ENCODE results near the gene RYR2. TPM values are rescaled to one million over a fixed set of nuclear protein-coding genes. Genes with fewer than 3 reads are reported as not detected.

The RYR2 gene
- total and polyA plus RNA-seq, 2 of the 8 experiments (the other 6 are each of a cell fraction or from before 2014, with no cell fraction given): 1.3 to 4.4 TPM

DNA sequence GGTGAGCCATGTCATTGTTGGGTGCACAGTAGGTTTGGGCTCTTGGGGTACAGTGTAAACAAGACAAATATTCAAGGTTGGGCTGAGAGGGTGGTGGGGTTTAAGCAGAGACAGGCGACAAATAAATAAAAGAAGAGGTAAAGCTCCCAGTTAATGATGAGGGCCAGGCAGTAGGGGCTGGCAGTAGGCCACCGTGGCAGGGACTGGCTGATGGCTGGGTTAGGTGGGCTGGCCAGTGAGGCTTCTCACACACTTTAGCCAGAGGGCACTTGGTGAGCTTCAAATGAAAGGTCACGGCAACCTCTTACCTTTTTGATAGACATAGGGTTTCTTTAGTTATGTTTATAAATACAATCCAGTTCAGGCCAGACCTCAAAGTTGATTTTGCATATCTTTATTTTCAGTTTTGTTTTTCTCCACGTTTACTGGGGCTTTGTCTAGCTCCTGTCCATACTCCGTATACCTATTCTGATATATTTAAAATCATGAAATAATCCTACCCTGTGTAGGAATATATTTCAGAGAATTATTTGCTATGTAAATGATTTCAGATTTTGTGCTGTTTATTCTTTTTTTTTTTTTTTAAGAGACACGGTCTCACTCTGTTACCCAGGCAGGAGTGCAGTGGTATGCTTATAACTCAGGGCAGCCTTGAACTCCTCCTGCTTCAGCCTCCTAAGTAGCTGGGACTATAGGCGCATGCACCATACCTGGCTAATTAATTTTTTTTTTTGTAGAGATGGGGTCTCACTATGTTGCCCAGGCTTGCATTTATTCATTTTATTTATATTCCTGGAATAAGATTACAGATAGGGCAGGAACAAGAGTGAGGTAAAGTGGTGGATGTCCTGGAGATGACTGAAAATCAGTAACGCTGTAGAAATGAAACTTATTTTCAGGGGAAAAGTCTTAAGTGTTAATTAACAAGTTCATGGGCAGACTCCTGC is 122.7 kb downstream of the RYR2 start:
- no peak for DNase-seq (ENCODE audit: low read depth in 1 of 2, low spot score in 2 of 2)
- WGBS, 2 experiments (ENCODE audit: extremely low coverage in 1 of 2, insufficient coverage in 1 of 2, insufficient read length in 1 of 2, insufficient replicate concordance in 2 of 2, low coverage in 1 of 2, low lambda C conversion rate in 2 of 2, missing lambda C conversion rate in 1 of 2): 90% methylated on average over 8 of the region's 8 CpGs; no CpG with 5 or more reads in 1 of the 2 experiments
- Histone ChIP-seq H3K79me2 (ENCODE audit: control insufficient read depth in 1 of 2, insufficient read depth in 2 of 2, low read length in 2 of 2) (no peaks in the 10 kb centered on the region; a peak in 1 of 4 replicates), H3K4me1 (replicated peaks in 1 of 4; ENCODE audit: control insufficient read depth in 3 of 4, insufficient read depth in 4 of 4, low read length in 3 of 4) (peaks cover 0 to 2% (median 0%) of the 10 kb centered on the region in 4 experiments; a peak in 1 of 7 replicates), H2BK15ac (ENCODE audit: low read length) (no peak overlapping the region), H4K91ac (replicated peaks; ENCODE audit: insufficient read length, low read length) (no peak overlapping the region), H2BK5ac (ENCODE audit: low read depth, low read length) (no peak overlapping the region), H3K4ac (replicated peaks; ENCODE audit: insufficient read length, low read depth, low read length) (no peak overlapping the region), H3K36me3 (ENCODE audit: control insufficient read depth in 2 of 4, insufficient read depth in 4 of 4, low read length in 3 of 4) (no peaks in the 10 kb centered on the region), H3K79me1 (ENCODE audit: low read depth, low read length) (no peaks in the 10 kb centered on the region), H3K9ac (replicated peaks in 1 of 4; ENCODE audit: extremely low read depth in 1 of 4, low read depth in 3 of 4, low read length in 3 of 4) (no peak overlapping the region), H3K18ac (ENCODE audit: extremely low read depth, low read length) (no peak overlapping the region), H4K20me1 (replicated peaks in 1 of 2; ENCODE audit: control insufficient read depth in 1 of 2, insufficient read depth in 2 of 2, low read length in 2 of 2) (no peaks in the 10 kb centered on the region), H3K23ac (ENCODE audit: insufficient read length) (no peak overlapping the region), H2BK120ac (replicated peaks; ENCODE audit: low read depth, low read length) (no peak overlapping the region), H3K4me2 (ENCODE audit: insufficient read depth in 1 of 2, low read depth in 2 of 2, low read length in 2 of 2) (no peak overlapping the region), H3K23me2 (ENCODE audit: low read depth, low read length) (no peaks in the 10 kb centered on the region), H3K27ac (ENCODE audit: low read depth, low read length) (no peak overlapping the region), H2AFZ (ENCODE audit: low read length) (no peak overlapping the region), H4K5ac (ENCODE audit: insufficient read length, low read depth, low read length) (no peak overlapping the region), H4K8ac (ENCODE audit: extremely low read depth, insufficient read depth, low read length) (no peak overlapping the region), H3K14ac (ENCODE audit: insufficient read length) (no peak overlapping the region), H3K27me3 (replicated peaks in 1 of 4; ENCODE audit: control insufficient read depth in 3 of 4, extremely low read depth in 1 of 4, insufficient read depth in 3 of 4, low read length in 3 of 4) (no peaks in the 10 kb centered on the region), H3K9me3 (ENCODE audit: insufficient read depth in 2 of 2, low read depth in 1 of 2, low read length in 1 of 2) (no peaks in the 10 kb centered on the region), H3K4me3 (ENCODE audit: extremely low read depth in 1 of 4, insufficient read depth in 2 of 4, low read depth in 3 of 4, low read length in 4 of 4) (no peak overlapping the region), H3K56ac (replicated peaks; ENCODE audit: insufficient read length, low read depth, low read length) (no peak overlapping the region), H2AK5ac (ENCODE audit: low read depth, low read length) (no peak overlapping the region), H2BK20ac (ENCODE audit: low read length) (no peak overlapping the region), H2BK12ac (ENCODE audit: low read depth, low read length) (no peak overlapping the region)
- POLR2A ChIA-PET (ENCODE audit: partially characterized antibody): no interaction called here
- CTCF ChIA-PET (ENCODE audit: partially characterized antibody): interaction anchor here (0.6 to 2.7 kb wide), 4 partner anchors 13 to 188 kb away, joined by 3 to 6 read pairs (median 4); no protein-coding TSS in a partner anchor
- FAIRE-seq: no peak
- no peak for TF ChIP-seq CREB1 (IDR thresholded peaks at IDR 0.05)
- no peak for TF ChIP-seq PHF8 (conservative IDR thresholded peaks at IDR 0.05; ENCODE audit: low read depth, low read length)
- no peak for TF ChIP-seq EGR1 (IDR thresholded peaks at IDR 0.05; ENCODE audit: borderline replicate concordance, low read depth, low read length)
- no peak for TF ChIP-seq ASH2L (IDR thresholded peaks at IDR 0.05; ENCODE audit: low read length)
- TF ChIP-seq RBBP5 (IDR thresholded peaks at IDR 0.05; ENCODE audit: borderline replicate concordance, low read depth, low read length): no peak
- no peak for TF ChIP-seq CTBP2 (IDR thresholded peaks at IDR 0.05; ENCODE audit: borderline replicate concordance, insufficient read depth, insufficient read length, low read length)
- TF ChIP-seq TAF1 (IDR thresholded peaks at IDR 0.05; ENCODE audit: low read depth, low read length): no peak
- TF ChIP-seq CBX8 (IDR thresholded peaks at IDR 0.05; ENCODE audit: borderline replicate concordance, low read depth, low read length): no peak
- no peak for TF ChIP-seq HDAC2 (IDR thresholded peaks at IDR 0.05; ENCODE audit: borderline replicate concordance in 1 of 2, low read depth in 2 of 2, low read length in 2 of 2)
- TF ChIP-seq FOSL1 (IDR thresholded peaks at IDR 0.05; ENCODE audit: insufficient read depth, low read depth, low read length): no peak
- TF ChIP-seq NANOG (IDR thresholded peaks at IDR 0.05; ENCODE audit: insufficient read depth, low read depth, low read length, poor library complexity, severe bottlenecking): no peak
- no peak for TF ChIP-seq KDM1A (IDR thresholded peaks at IDR 0.05; ENCODE audit: borderline replicate concordance, low read length)
